Peyer's patch (tissue), 4 donors: Measurements from ENCODE around the gene ACOT7. TPM values are rescaled to one million over a fixed set of nuclear protein-coding genes. Genes with fewer than 3 reads are reported as not detected.

Source experiments
- DNase-seq, 3 donors: peaks; one replicate each; pipeline ENCODE4 v3.0.0-alpha.2; 2017 to 2019
- H3K27ac ChIP-seq, 4 donors: fragments of 200-600 bp; sonication (generic); one replicate each; pipeline ENCODE4 v1.5.1; 2016 to 2019
- H3K27me3 ChIP-seq, 2 donors: fragments of 200-600 bp; sonication (generic); one replicate each; pipeline ENCODE4 v1.5.1; 2019
- H3K36me3 ChIP-seq, 3 donors: fragments of 200-600 bp; sonication (generic); one replicate each; pipeline ENCODE4 v1.5.1; 2016 to 2019
- H3K4me1 ChIP-seq, 4 donors: fragments of 200-600 bp; sonication (generic); one replicate each; pipeline ENCODE4 v1.5.1; 2016 to 2019
- H3K4me3 ChIP-seq, 4 donors: fragments of 200-600 bp; sonication (generic); 1 replicate in 3 of 4; 2 replicates in 1 of 4; pipeline ENCODE4 v1.5.1; 2016 to 2019; ENCODE audit warnings: mild to moderate bottlenecking in 1 of 4
- H3K9me3 ChIP-seq, 4 donors: fragments of 200-600 bp; sonication (generic); one replicate each; pipeline ENCODE4 v1.5.1; 2016 to 2019; ENCODE audit warnings: mild to moderate bottlenecking in 1 of 4
- CTCF ChIP-seq, 6 experiments: fragments of 450-650 bp in 4 of 6; fragments of 200-600 bp in 2 of 6; sonication (generic) in 1 of 6; IDR thresholded peaks; one replicate each; pipeline ENCODE4 v1.5.1; 2017 to 2019; ENCODE audit warnings: antibody characterized with exemption in 6 of 6, mild to moderate bottlenecking in 3 of 6, moderate library complexity in 1 of 6
- POLR2A ChIP-seq, 2 donors: fragments of 450-650 bp; IDR thresholded peaks; one replicate each; pipeline ENCODE4 v1.5.1; 2017; ENCODE audit warnings: antibody characterized with exemption in 2 of 2, mild to moderate bottlenecking in 2 of 2, moderate library complexity in 2 of 2
- total RNA-seq, 4 donors: library from RNA; depleted of rRNA; stranded (reverse); fragments of >200 nt; gene quantifications; one replicate each; pipeline ENCODE4 v1.1.0, GENCODE V29; 2016

Gene ACOT7
- total RNA-seq, 4 donors from 2014 or later: 38.4 to 93.2 (median 67.1) TPM

- Histone ChIP-seq H3K27ac (no peak overlapping the region), H3K9me3 (no peaks in the 10 kb centered on the region), H3K36me3 (no peaks in the 10 kb centered on the region), H3K27me3 (peaks cover 0 to 37% of the 10 kb centered on the region in 2 donors), H3K4me1 (peaks cover 7 to 57% (median 33%) of the 10 kb centered on the region in 4 donors), H3K4me3 (peak overlapping the region in 3 of 4 donors; percentile 39 to 43 (median 42))
- TF ChIP-seq POLR2A (IDR thresholded peaks at IDR 0.05): no peak
- TF ChIP-seq CTCF (IDR thresholded peaks at IDR 0.05): no peak
- DNase-seq: no peak
These were observed 30.5 kb upstream of the ACOT7 start for GRCh38 chr1:6424000-6424565.

- peak overlapping the region in 2 of 4 donors; percentile 20 to 22 for H3K4me3 ChIP-seq
- DNase-seq: peak; percentile 62 to 89 (median 87)
- TF ChIP-seq POLR2A (IDR thresholded peaks at IDR 0.05) (no peak), CTCF (IDR thresholded peaks at IDR 0.05) (peak; percentile 24 to 81 (median 75))
- peaks cover 0 to 3% (median 0%) of the 10 kb centered on the region in 4 donors for H3K9me3 ChIP-seq
- H3K4me1 ChIP-seq: peaks cover 7 to 63% (median 36%) of the 10 kb centered on the region in 4 donors
- H3K36me3 ChIP-seq: no peaks in the 10 kb centered on the region
- peaks cover 0 to 44% of the 10 kb centered on the region in 2 donors for H3K27me3 ChIP-seq
- H3K27ac ChIP-seq: no peak overlapping the region
These were observed 29.9 kb upstream of the ACOT7 start for GRCh38 chr1:6423321-6423999.

GRCh38 chr1:6421266-6421665 is 27.7 kb upstream of the ACOT7 start:
- no peaks in the 10 kb centered on the region for H3K36me3 ChIP-seq
- no peak for DNase-seq
- TF ChIP-seq POLR2A (IDR thresholded peaks at IDR 0.05) (no peak), CTCF (IDR thresholded peaks at IDR 0.05) (no peak)
- peaks cover 0 to 3% (median 0%) of the 10 kb centered on the region in 4 donors for H3K9me3 ChIP-seq
- no peak overlapping the region for H3K27ac ChIP-seq
- H3K27me3 ChIP-seq: peaks cover 0 to 48% of the 10 kb centered on the region in 2 donors
- H3K4me3 ChIP-seq: no peak overlapping the region
- peaks cover 7 to 57% (median 36%) of the 10 kb centered on the region in 4 donors for H3K4me1 ChIP-seq

- Histone ChIP-seq H3K4me1 (peaks cover 7 to 55% (median 36%) of the 10 kb centered on the region in 4 donors), H3K4me3 (peak overlapping the region in 2 of 4 donors; percentile 56 to 58), H3K36me3 (no peaks in the 10 kb centered on the region), H3K9me3 (peaks cover 0 to 3% (median 0%) of the 10 kb centered on the region in 4 donors), H3K27me3 (peaks cover 0 to 45% of the 10 kb centered on the region in 2 donors), H3K27ac (no peak overlapping the region)
- DNase-seq: peak in 1 of 3 donors; percentile 71
- TF ChIP-seq POLR2A (IDR thresholded peaks at IDR 0.05) (no peak), CTCF (IDR thresholded peaks at IDR 0.05) (no peak)
These were observed 27.0 kb upstream of the ACOT7 start for GRCh38 chr1:6420454-6421042.

GRCh38 chr1:6419804-6420453 is 26.4 kb upstream of the ACOT7 start, which contains the start of gene HES2:
TSS of gene HES2 (minus strand) at chr1:6419919. CDS start at chr1:6419820, 99 bp downstream.
- H3K27me3 ChIP-seq: peaks cover 0 to 39% of the 10 kb centered on the region in 2 donors
- DNase-seq: peak in 2 of 3 donors; percentile 62 to 83
- no peak for TF ChIP-seq POLR2A (IDR thresholded peaks at IDR 0.05)
- TF ChIP-seq CTCF (IDR thresholded peaks at IDR 0.05): no peak
- H3K4me1 ChIP-seq: peaks cover 3 to 55% (median 34%) of the 10 kb centered on the region in 4 donors
- H3K9me3 ChIP-seq: peaks cover 0 to 3% (median 0%) of the 10 kb centered on the region in 4 donors
- H3K4me3 ChIP-seq: peak within 1 kb of the TSS; percentile 4 to 58 (median 48)
- peak within 1 kb of the TSS in 3 of 4 donors; percentile 19 to 29 (median 21) for H3K27ac ChIP-seq
- no peaks in the 10 kb centered on the region for H3K36me3 ChIP-seq
